Panc1 (cell line): ENCODE measurements around the gene ZNF132. TPM values are rescaled to one million over a fixed set of nuclear protein-coding genes. Genes with fewer than 3 reads are reported as not detected.

Source experiments
- ATAC-seq: fragments of 200-7000 bp; cut with Tn5 transposase; 2 replicates; pipeline ENCODE4 v1.9.1; 2020; ENCODE audit warnings: mild to moderate bottlenecking, moderate library complexity
- BruUV-seq: library from RNA; stranded (reverse); fragments of 400-500 nt; replicated peaks from 2 replicates; lab custom pipeline; 2021; lab: Mats Ljungman, UMichigan
- CTCF ChIA-PET: fragments of 300-600 bp; sonication (Branson Sonifier 250); formaldehyde crosslinking; loops from one replicate; lab custom pipeline; 2022; ENCODE audit warnings: antibody characterized with exemption; lab: Charles Lee
- POLR2A ChIA-PET: fragments of 300-600 bp; sonication (Branson Sonifier 250); formaldehyde crosslinking; loops from one replicate; lab custom pipeline; 2022; ENCODE audit warnings: antibody characterized with exemption; lab: Charles Lee
- DNase-seq: peaks from one replicate; pipeline ENCODE4 v3.0.0-alpha.2; 2010; ENCODE audit warnings: low read depth, low spot score
- H3K27ac ChIP-seq: 2 replicates; pipeline ENCODE4 v1.5.1; 2011; ENCODE audit warnings: mild to moderate bottlenecking, low read length, inconsistent platforms
- H3K27me3 ChIP-seq: fragments of 200-500 bp; sonication (Bioruptor generic); 2 replicates; pipeline ENCODE4 v1.6.0; 2014; ENCODE audit warnings: low read length, inconsistent platforms; ENCODE audit not compliant: control insufficient read depth, insufficient read depth
- H3K36me3 ChIP-seq: fragments of 200-500 bp; sonication (Bioruptor generic); 2 replicates; pipeline ENCODE4 v1.5.1; 2014; ENCODE audit warnings: inconsistent platforms, mild to moderate bottlenecking, low read length, moderate library complexity; ENCODE audit not compliant: control insufficient read depth, insufficient read depth
- H3K4me1 ChIP-seq: 2 replicates; pipeline ENCODE4 v1.5.1; 2011; ENCODE audit warnings: inconsistent platforms, mild to moderate bottlenecking, low read length, moderate library complexity; ENCODE audit not compliant: control insufficient read depth, insufficient read depth
- H3K4me3 ChIP-seq, 2 experiments: 2 replicates each; pipeline ENCODE4 v1.5.1; 2011 to 2012; ENCODE audit warnings: low read depth in 2 of 2, low read length in 2 of 2, mild to moderate bottlenecking in 2 of 2, inconsistent platforms in 1 of 2, moderate library complexity in 1 of 2
- H3K9me3 ChIP-seq: fragments of 200-500 bp; sonication (Bioruptor generic); 2 replicates; pipeline ENCODE4 v1.5.1; 2014; ENCODE audit warnings: low read depth, mild to moderate bottlenecking, inconsistent platforms, low read length, moderate library complexity; ENCODE audit not compliant: control insufficient read depth, insufficient read depth
- POLR2AphosphoS5 ChIP-seq: IDR thresholded peaks from 2 replicates; pipeline ENCODE4 v1.6.1; 2012; ENCODE audit warnings: mild to moderate bottlenecking, low read depth, low read length, moderate library complexity
- SIN3A ChIP-seq: IDR thresholded peaks from 2 replicates; pipeline ENCODE4 v1.6.1; 2012; ENCODE audit warnings: low read depth, mild to moderate bottlenecking, low read length, moderate library complexity, borderline replicate concordance; ENCODE audit not compliant: insufficient read depth
- TCF7L2 ChIP-seq: IDR thresholded peaks from 2 replicates; pipeline ENCODE4 v1.6.1; 2011; ENCODE audit warnings: mild to moderate bottlenecking, low read depth, low read length, inconsistent platforms
- in situ Hi-C: cut with HindIII; loops from 2 replicates; pipeline ENCODE4 v1.10.0; 2016; ENCODE audit warnings: low sequenced_read_pairs, low pct_unique_long_range_greater_than_20kb
- intact Hi-C: fragments of 100-400 bp; cut with micrococcal nuclease; formaldehyde crosslinking; loops from one replicate; pipeline ENCODE4 v1.10.0; 2022; ENCODE audit not compliant: unreplicated experiment
- total RNA-seq: library from RNA; stranded (reverse); gene quantifications from one replicate; pipeline ENCODE4 v1.2.1, GENCODE V29; 2021; ENCODE audit not compliant: unreplicated experiment
- TF ChIP-seq, protein P1 (sequence below): fragments of 450-650 bp; IDR thresholded peaks from 2 replicates; pipeline ENCODE4 v1.5.1; 2017; ENCODE audit warnings: mild to moderate bottlenecking
- TF ChIP-seq, protein P2 (sequence below), 2 experiments: IDR thresholded peaks; 2 replicates each; pipeline ENCODE4 v1.6.1; 2011 to 2012; ENCODE audit warnings: low read depth in 2 of 2, control low read depth in 1 of 2, low read length in 1 of 2, mild to moderate bottlenecking in 1 of 2, moderate library complexity in 1 of 2; ENCODE audit not compliant: insufficient read depth in 1 of 2

The ZNF132 gene
- total RNA-seq, 1 experiment from 2014 or later = not detected

DNA sequence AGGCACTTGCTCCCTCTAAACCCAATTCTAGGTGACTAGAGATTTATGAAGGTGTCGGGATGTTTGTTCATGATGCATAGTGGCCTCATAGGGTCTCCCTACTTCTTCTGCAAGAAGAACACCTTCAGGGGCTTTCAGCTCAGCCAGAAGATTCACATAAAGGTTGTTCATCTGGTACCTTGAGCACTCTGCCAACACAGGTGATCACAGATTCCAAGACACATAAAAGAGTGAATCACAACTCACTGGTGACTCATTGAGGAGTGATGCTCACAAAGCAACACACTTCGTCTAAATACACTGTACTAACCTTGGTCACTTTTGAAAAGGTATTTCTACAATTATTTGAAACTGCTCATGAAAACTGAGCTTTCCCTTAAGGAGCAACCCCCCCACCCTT lies 20.1 kb upstream of the ZNF132 start:
- in situ Hi-C loops (no loop called here), intact Hi-C loops (no loop called here)

DNA sequence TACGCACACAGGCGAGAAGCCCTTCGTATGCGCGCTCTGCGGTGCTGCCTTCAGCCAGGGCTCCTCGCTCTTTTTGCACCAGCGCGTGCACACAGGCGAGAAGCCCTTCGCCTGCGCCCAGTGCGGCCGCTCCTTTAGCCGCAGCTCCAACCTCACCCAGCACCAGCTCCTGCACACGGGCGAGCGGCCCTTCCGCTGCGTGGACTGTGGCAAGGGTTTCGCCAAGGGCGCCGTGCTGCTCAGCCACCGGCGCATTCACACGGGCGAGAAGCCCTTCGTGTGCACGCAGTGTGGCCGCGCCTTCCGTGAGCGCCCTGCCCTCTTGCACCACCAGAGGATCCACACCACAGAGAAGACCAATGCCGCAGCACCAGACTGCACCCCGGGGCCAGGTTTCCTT lies 16.2 kb upstream of the ZNF132 start:
- no peak for DNase-seq
- ChIA-PET CTCF (no interaction called here), POLR2A (no interaction called here)
- H3K27me3 ChIP-seq = no peaks in the 10 kb centered on the region
- no peak overlapping the region for H3K4me3 ChIP-seq
- ATAC-seq = no peak
- in situ Hi-C loops (no loop called here), intact Hi-C loops (no loop called here)
- no peaks in the 10 kb centered on the region for H3K36me3 ChIP-seq
- no peaks in the 10 kb centered on the region for H3K4me1 ChIP-seq
- no peaks in the 10 kb centered on the region for H3K9me3 ChIP-seq
- TF ChIP-seq, protein P1, sequence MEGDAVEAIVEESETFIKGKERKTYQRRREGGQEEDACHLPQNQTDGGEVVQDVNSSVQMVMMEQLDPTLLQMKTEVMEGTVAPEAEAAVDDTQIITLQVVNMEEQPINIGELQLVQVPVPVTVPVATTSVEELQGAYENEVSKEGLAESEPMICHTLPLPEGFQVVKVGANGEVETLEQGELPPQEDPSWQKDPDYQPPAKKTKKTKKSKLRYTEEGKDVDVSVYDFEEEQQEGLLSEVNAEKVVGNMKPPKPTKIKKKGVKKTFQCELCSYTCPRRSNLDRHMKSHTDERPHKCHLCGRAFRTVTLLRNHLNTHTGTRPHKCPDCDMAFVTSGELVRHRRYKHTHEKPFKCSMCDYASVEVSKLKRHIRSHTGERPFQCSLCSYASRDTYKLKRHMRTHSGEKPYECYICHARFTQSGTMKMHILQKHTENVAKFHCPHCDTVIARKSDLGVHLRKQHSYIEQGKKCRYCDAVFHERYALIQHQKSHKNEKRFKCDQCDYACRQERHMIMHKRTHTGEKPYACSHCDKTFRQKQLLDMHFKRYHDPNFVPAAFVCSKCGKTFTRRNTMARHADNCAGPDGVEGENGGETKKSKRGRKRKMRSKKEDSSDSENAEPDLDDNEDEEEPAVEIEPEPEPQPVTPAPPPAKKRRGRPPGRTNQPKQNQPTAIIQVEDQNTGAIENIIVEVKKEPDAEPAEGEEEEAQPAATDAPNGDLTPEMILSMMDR = no peak
- TF ChIP-seq, protein P2, sequence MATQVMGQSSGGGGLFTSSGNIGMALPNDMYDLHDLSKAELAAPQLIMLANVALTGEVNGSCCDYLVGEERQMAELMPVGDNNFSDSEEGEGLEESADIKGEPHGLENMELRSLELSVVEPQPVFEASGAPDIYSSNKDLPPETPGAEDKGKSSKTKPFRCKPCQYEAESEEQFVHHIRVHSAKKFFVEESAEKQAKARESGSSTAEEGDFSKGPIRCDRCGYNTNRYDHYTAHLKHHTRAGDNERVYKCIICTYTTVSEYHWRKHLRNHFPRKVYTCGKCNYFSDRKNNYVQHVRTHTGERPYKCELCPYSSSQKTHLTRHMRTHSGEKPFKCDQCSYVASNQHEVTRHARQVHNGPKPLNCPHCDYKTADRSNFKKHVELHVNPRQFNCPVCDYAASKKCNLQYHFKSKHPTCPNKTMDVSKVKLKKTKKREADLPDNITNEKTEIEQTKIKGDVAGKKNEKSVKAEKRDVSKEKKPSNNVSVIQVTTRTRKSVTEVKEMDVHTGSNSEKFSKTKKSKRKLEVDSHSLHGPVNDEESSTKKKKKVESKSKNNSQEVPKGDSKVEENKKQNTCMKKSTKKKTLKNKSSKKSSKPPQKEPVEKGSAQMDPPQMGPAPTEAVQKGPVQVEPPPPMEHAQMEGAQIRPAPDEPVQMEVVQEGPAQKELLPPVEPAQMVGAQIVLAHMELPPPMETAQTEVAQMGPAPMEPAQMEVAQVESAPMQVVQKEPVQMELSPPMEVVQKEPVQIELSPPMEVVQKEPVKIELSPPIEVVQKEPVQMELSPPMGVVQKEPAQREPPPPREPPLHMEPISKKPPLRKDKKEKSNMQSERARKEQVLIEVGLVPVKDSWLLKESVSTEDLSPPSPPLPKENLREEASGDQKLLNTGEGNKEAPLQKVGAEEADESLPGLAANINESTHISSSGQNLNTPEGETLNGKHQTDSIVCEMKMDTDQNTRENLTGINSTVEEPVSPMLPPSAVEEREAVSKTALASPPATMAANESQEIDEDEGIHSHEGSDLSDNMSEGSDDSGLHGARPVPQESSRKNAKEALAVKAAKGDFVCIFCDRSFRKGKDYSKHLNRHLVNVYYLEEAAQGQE (IDR thresholded peaks at IDR 0.05; ENCODE audit: insufficient read depth in 1 of 2, low read depth in 2 of 2, low read length in 1 of 2) = no peak
- no peak for TF ChIP-seq POLR2AphosphoS5
- TF ChIP-seq TCF7L2 = no peak
- no peak for TF ChIP-seq SIN3A
- BruUV-seq = no TSS peak
- no peak overlapping the region for H3K27ac ChIP-seq

More for the DNA sequence above, 20.1 kb upstream of the ZNF132 start:
- Histone ChIP-seq H3K27ac (no peak overlapping the region), H3K36me3 (no peaks in the 10 kb centered on the region), H3K4me3 (no peak overlapping the region), H3K27me3 (no peaks in the 10 kb centered on the region), H3K4me1 (no peaks in the 10 kb centered on the region), H3K9me3 (no peaks in the 10 kb centered on the region)
- TF ChIP-seq TCF7L2 (no peak), SIN3A (no peak), POLR2AphosphoS5 (no peak)
- TF ChIP-seq, protein P2 (IDR thresholded peaks at IDR 0.05; ENCODE audit: insufficient read depth in 1 of 2, low read depth in 2 of 2, low read length in 1 of 2) = no peak
- TF ChIP-seq, protein P1 = no peak
- ChIA-PET CTCF (no interaction called here), POLR2A (no interaction called here)
- BruUV-seq = no TSS peak
- no peak for ATAC-seq
- DNase-seq = no peak
